GM21717 (cell line): Measurements from ENCODE around the gene BCKDK.
A peak's percentile ranks its signal among the peaks of the same experiment; 100 is the strongest.
"Not testable (repeated sequence)": the region's sequence is repeated elsewhere in the genome, so short reads cannot be mapped to it uniquely, and the experiment has no call there.

Source experiments
- ATAC-seq: cut with Tn5 transposase; IDR thresholded peaks from one replicate; pipeline ENCODE4 v1.9.1; 2021; ENCODE audit warnings: mild to moderate bottlenecking, moderate library complexity; ENCODE audit not compliant: unreplicated experiment

BCKDK gene

DNA sequence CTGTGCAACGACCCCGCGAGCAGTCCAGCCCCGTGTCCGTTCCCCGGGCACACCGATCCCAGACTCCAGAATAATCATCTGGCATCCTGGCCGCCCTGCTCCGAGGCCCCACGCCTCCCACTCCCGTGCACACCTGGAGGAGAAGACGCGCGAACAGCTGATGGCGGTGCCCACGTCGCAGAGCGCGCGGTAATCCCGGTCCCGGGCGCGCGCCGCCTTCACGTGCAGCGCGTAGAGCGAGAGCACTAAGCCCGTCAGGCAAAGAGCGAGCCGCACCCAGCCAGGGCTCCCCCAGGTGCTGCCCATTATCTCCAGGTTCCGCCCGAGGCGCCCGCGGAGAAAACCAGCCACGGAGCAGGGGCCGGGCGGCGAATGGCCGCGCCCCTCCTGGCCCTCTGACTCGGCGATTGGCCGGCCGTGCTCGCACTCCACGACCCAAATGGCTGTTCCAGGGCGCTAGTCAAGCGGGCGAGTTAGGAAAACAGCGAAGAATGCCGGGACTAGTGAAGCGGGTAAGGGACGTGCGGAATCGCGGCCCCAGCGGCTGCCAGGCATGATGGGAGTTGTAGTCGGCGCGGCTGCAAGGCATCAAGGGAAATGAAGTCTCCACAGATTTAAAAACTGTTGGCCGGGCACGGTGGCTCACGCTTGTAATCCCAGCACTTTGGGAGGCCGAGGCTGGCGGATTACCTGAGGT lies 13.6 kb upstream of the BCKDK start, which contains the start of gene VKORC1:
TSS of gene VKORC1 (minus strand) at position 374 of the 697 bp plus-strand sequence. CDS start at position 306, 68 bp downstream.
- ATAC-seq: peak; percentile 78

DNA sequence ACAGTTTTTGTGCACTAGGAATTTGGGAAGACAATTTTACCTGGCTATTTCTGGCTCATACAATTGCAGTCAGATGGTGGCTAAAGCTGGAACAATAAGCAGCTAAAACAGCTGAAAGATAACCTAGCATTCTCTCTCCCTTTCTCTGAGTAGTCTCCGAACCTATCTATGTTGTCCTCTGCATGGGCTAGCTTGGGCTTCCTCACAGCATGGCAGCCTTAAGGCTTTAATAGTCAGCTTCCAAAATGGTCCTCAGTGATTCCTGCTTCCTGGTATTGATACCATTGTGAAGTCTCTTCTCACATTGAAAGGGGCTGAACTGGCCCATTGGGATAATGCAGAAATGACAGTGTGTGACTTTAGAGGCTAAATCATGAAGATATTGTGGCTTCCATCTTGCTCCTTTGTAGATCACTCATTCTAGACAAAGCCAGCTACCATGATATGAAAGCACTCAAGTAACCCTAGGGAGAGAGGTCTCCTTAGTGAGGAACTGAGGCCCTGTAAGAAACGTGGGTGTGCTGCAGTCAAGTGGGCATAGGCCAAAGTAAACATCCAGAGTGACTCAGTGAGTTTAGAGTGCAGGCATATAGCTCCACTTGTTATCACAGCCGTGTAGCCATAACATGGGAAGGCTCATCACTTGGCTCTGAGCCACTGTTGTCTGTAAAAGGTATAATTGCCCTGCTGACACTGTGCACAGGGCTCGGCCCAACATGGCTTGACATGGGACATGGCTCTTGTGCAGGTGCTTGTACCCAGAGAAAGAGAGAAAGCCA lies 8.1 kb upstream of the BCKDK start:
- ATAC-seq: no peak

DNA sequence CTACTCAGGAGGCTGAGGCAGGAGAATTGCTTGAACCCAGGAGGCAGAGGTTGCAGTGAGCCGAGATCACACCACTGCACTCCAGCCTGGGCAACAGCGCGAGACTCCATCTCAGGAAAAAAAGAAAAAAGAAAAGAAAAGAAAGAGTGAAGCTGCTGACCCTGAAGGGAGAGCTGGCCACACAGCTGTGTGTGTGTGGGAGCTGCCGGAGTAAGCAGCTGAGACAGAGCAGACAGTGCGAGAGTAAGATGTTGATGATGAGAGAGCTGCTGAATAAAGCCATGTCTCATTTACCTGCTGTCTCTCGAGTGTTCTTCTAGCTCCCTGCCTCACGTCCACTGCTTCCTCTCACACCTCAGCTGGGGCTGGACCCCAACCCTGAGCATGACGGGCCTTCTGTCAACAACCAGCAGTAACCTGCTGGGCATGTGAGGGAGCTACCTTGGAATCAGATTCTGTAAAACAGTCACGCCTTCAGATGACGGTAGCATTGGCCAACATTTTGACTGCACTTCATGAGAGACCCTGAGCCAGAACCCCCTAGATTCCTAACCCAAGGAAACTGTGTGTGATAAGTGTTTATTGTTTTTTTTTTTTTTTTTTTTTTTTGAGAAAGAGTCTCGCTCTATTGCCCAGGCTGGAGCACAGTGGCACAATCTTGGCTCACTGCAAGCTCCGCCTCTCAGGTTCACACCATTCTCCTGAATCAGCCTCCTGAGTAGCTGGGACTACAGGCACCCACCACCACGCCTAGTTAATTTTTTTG lies 7.1 kb upstream of the BCKDK start:
- ATAC-seq: not testable (repeated sequence)

DNA sequence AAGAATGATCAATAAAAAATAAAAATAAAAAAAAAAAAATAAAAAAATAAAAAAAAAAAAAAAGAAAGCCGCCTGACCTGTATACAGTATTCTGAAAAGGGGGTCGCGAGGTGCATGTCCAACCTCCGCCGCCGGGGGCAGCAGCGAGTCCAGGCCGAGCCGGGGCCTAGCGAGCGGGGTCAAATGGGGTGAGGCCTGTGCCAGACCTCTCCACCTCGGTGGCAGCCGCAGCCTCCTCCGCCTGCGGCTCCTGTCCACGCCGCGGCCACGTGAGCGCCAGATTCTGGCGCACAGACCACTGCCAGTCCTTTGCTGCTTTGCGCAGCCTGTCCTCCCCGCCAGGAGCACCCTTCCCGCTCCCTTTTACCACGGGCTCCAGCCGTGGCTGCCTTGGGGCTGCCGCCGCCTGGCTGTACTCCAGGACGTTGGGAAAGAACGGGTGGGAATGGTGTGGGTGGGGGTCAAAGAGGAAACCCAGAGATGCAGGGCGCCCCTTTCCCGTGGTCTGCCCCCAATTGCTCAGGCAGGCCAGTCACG lies 2.4 kb upstream of the BCKDK start:
- ATAC-seq: no peak

DNA sequence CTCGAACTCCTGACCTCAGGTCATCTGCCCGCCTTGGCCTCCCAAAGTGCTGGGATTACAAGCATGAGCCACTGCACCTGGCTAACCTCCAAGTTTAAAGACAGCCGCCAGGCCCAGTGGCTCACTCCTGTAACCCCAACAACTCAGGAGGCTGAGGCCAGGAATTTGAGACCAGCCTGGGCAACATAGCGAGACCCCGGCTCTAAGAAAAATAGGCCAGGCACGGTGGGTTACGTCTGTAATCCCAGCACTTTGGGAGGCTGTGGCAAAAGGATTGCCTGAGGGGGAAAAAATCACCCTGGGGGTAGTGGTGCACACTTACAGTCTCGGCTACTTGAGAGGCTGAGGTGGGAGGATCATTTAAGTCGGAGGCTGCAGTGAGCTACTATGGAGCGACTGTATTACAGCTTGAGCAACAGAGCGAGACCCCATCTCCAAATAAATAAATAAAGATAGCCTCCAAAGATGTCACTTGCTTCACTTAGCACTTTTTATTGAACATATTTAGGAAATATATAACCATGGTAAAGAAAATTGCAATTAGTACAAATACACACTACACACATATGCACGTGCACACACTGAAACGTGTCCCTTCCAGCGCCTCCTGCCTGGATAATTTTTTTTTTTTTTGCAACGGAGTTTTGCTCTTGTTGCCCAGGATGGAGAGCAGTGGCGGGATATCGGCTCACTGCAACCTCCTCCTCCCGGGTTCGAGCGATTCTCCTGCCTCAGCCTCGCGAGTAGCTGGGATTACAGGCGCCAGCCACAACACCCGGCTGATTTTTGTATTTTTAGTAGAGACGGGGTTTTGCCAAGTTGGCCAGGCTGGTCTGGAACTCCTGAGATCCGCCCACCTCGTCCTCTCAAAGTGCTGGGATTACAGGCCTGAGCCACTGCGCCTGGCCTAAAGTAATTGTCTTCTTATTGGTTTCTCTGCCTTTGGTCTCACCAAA lies 1.4 kb upstream of the BCKDK start:
- no peak for ATAC-seq

DNA sequence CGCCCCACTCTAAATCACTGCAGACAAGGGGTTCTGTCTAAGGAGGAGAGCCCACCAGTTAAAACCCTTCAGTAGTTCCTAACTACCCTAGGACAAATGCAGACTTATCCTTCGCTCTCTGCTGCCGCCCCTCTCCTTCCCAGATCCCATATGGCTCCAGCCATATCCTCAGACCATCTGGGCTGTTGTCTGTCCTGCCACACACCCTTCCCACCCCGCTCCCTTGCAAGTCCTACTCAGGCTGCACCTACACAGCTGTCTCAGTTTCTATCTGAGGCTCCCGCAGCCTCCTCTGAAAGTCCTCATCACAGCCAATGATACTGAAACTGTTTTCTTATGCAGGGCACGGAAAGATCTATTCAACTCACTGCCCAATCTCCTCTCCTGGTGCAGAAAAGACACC lies 720 bp upstream of the BCKDK start:
- ATAC-seq: peak; percentile 59

DNA sequence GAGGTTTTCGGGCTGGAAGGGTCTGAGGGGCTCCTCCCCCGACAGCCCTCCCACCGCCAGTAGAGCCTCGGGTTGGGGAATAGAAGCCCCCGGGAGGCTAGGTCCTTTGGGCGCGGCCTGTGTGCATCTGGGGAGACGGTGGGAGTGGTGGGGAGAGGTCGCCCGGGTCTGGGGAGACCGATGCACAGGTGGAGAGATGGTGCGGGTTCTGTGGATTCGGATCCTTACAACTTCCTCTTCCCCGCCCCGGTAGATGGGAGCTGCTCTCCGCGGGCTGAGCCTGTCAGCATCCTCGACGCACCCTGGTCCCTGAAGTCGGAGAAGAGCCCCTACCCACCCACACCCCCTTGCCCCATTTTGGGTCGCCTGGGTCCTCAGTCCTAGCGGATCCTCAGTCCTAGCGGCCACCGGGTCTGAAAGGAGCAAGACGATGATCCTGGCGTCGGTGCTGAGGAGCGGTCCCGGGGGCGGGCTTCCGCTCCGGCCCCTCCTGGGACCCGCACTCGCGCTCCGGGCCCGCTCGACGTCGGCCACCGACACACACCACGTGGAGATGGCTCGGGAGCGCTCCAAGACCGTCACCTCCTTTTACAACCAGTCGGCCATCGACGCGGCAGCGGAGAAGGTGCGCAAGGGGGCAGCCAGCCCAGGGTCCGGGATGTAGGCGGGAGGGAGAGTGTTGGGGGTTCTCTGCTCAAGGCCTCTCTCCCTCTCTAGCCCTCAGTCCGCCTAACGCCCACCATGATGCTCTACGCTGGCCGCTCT lies 790 bp downstream of the BCKDK start:
- no peak for ATAC-seq

DNA sequence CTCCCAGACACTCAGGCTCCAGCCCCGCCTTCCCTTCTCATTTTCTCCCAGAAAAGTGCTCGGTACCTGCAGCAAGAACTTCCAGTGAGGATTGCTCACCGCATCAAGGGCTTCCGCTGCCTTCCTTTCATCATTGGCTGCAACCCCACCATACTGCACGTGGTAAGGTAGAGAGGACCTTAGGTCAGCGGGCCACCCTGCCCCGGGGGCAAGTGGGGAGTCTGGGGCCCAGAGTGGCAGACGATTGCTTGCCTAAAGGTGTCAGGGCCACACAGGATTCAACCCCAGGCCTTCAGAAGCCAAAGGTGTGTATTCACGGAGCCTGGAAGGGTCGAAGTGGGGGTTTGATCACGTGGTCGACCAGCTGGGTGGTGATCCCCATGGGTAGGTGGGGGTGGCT lies 1.4 kb downstream of the BCKDK start:
- ATAC-seq: no peak

DNA sequence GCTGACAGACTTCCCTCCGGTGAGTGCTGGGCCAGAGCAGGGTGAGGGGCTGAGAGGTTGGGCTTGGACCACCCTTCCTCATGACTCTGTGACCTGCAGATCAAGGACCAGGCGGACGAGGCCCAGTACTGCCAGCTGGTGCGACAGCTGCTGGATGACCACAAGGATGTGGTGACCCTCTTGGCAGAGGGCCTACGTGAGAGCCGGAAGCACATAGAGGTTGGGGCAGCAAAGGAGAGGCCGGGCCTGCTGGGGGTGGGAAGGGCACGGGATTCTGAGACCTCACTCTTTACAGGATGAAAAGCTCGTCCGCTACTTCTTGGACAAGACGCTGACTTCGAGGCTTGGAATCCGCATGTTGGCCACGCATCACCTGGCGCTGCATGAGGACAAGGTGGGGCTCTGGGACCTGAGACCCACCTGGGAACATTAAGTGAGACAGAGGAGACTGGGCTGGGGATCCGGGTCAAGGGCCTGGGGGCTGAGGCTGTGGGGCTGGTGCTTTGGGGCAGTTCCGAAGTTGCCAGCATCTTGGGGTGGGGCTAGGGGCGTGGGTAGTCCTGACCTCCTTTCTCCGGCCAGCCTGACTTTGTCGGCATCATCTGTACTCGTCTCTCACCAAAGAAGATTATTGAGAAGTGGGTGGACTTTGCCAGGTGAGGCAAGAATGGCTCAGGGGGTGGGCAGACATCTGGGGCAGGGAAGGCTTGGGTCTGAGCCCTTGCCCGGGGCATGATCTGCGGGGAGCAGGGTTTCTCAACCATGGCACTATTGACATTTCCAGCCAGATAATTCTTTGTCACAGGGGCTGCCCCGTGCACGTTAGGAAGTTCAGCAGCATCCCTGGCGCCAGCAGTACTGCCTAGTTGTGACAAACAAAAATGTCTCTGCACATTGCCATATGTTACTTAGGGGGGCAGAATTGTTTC lies 2.2 kb downstream of the BCKDK start:
- ATAC-seq: no peak

DNA sequence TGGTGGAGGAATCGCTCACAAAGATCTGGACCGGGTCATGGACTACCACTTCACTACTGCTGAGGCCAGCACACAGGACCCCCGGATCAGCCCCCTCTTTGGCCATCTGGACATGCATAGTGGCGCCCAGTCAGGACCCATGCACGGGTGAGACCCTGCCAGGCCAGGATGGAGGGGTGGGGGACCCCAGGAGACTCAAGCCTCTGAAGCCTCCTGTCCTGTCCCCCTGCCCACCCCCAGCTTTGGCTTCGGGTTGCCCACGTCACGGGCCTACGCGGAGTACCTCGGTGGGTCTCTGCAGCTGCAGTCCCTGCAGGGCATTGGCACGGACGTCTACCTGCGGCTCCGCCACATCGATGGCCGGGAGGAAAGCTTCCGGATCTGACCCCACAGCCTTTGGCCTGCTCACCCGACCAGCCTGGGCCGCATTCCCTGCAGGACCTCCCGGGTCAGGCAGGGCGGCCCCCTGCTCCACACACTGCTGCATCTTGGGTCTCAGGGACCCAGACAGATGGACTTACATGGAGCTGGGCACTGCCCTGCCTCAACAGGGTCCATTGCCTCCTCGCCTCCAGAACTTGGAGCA lies 3.8 kb downstream of the BCKDK start:
- no peak for ATAC-seq

DNA sequence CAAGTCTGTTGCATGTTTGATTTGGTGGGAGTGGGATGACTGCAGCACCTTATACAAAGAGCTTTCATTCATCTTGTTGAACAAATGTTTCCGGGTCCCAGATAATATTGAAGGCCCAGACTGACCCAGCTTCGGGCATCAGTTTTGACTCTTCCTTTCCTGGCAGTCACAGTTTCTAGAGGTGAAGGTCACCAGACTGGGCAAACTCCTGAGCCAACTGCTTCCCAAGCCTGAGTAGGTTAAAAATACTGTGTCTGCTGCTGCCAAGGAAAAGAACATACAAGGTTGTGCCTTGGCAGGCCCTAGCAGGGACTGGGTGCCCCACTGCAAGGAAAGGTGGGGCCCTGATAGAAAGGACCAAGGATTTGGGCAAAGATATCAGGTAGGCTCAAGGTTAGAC lies 4.5 kb downstream of the BCKDK start:
- ATAC-seq: no peak

DNA sequence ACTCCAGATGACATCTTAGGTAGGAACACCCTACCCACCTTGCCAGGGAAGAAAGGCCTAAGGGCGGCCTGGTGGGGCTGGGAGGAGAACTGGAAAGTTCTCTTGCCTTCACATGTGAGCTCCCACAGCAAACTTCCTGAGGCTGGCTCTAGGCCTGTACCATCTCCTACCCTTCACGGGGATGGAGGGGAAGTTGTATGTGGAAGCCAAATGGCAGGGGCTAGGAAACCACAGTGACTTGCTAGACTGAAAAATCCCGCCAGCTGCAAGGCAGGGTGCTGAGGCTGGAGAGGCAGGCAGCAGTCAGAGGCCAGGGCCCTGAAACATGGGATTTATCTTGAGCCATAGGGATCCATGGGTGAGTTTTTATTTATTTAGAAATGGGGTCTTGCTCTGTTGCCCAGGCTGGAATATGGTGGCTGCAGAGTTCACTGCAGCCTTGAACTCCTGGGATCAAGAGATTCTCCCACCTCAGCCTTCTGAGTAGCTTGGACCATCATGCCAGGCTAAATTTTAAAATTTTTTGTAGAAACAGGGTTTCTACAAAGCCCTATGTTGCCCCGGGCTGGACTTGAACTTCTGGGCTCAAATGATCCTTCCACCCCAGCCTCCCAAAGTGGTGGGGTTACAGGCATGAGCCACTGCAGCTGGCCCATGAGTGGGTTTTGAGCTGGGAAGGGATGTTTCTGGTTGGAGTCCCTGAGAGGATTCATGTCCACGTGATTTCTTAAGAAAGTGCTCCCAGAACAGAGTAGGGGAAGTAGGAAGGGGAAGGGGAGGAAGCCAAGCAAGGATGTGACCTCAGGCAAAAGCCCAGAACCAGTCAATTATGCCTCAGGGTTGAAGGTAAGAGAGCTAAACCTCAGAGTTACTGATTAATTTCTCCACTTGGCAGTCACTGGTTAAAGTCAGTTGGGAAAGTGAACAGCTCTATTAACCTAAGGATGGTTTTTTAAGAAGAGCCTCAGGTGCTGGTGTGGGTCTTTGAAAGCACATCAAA lies 5.2 kb downstream of the BCKDK start:
- ATAC-seq: no peak

DNA sequence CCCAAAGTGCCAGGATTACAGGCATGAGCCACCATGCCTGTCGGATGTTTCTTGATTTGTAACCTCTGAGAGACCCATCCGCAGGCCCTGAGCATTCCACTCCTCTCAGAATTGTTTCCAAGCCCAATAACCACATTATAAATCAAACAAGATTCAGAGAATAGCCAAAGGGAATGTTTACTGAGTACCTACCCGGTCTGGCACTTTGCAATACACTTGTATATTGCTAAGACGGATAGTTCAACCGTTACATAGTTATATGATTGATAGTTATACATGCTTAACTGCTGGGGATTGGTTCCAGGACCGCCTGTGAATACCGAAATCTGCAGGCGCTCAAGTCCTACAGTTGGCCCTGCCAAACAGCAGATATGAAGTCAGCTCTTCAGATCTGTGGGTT lies 6.3 kb downstream of the BCKDK start:
- ATAC-seq: no peak

DNA sequence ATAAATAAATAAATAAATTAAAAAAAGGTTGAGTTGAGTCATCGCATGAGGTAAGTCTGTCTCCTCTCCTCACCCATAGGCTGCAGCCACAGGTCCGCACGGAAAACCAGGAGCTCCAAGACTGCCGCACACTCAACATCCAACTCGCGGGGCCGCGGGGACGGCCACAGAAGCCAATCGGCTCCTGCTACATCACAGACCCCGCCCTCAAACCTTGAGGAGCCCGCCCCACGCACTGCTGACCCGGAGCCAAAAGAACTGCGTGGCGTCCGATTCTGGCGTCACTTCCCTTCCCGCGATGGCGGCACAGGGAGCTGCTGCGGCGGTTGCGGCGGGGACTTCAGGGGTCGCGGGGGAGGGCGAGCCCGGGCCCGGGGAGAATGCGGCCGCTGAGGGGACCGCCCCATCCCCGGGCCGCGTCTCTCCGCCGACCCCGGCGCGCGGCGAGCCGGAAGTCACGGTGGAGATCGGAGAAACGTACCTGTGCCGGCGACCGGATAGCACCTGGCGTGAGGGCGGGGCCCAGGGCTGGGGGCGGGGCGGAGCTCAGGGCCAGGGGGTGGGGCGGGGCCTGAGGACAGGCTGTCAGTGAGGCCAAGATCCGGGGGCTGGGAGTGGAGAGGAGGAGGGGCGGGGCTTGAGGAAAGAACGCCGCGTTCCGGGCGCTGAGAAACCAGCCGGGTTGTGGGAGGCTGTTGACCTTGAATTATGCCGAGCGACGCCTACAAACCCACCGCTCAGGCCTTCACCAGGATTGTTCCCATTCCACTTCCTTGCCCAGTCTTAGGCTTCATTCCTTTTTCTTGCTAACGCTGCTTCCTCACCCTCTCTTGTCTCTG lies 9.4 kb downstream of the BCKDK start, which contains the start of gene KAT8:
TSS of gene KAT8 (plus strand) at position 281 of the 839 bp plus-strand sequence. CDS start at position 299, 18 bp downstream.
- ATAC-seq: peak; percentile 83

DNA sequence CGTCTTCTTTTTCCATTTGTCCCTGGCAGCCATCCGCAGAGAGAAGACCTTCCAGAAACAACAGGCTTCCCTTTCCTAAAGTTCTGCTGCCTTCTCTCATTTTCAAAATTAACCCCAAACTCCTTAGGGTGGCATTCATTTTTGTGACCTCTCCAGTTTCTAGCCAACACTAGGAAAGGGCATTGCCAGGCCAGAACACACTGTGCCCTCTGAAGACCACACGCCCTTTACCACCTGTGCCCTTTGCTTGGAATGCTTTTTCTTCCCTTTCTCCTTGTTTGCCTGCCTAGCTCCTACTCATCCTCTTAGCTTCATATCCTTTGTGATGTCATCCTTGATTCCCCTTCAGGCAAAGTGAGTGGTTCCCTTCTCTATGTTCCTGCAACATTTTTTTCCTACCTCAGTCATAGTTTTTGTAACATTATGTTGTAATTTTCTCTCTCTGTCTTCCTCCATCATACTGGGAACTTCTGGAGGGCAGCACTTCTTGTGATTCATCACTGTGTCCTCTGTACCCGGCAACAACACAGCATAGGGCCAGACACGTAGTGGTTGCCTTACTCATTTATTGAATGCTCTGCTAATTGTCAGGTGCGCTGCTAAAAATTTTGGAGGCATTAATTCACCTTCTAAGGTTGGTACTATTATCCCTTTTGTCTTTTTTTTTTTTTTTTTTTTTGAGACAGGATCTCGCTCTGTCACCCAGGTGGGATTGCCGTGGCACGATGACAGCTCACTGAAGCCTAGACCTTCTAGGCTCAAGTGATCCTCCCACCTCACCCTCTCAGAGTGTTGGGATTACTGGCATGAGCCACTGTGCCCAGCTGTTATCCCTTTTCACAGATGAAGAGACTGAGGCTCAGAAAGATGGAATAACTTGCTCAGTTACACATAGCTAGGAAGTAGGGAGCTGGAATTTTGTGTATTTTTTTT lies 10.3 kb downstream of the BCKDK start:
- no peak for ATAC-seq
